Measurements from ENCODE around the gene CDON. TPM values are rescaled to one million over a fixed set of nuclear protein-coding genes. Genes with fewer than 3 reads are reported as not detected.

Gene CDON
- total RNA-seq, 1 donor from 2014 or later = 71.3 TPM

DNA sequence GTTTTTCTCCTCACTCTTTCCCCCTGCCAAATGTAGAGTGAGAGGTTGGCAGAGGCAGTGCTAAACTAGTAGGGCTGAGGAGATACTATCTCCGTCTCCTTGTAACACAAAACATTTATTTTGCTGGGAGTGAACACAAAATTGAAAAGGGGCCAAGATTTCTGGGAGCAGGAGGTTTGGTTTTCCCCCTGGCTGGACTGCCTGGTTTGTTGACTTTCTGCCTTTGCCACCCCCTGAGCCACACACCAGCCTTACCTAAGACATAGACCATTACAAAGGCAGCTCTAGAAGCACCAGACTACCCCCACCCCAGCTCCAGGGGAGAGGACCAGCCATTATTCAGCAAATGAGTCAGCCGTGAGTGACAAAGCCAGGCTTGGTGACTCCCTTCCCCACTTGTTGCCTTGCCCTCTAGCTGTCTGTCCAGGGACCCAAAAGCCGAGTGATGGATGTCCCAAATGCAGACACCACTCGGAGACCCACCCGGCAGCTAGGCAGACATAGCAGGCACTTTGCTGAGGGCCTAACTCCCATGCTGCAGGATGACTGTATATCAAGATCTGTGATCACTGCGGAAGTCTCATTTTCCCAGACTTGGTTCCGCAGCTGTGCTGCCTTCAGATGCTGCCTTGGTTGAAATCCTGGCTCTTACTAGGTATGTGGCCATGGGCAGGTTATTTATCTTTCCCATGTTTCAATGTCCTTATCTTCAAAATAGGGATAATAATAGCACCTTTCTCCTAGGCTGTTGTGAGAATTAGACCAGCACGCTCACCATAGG, 17.7 kb upstream of the CDON start:
- Histone ChIP-seq H2AFZ (replicated peaks) (no peak overlapping the region), H3K4me2 (peak overlapping the region; percentile 31), H3K4me3 (no peak overlapping the region), H3K9ac (no peak overlapping the region), H3K36me3 (no peaks in the 10 kb centered on the region), H3K27ac (no peak overlapping the region), H3K79me2 (ENCODE audit: low read depth) (no peaks in the 10 kb centered on the region), H3K4me1 (peaks cover 68% of the 10 kb centered on the region), H3K9me3 (ENCODE audit: low read depth) (no peaks in the 10 kb centered on the region), H3F3A (ENCODE audit: low read depth) (peaks cover 70% of the 10 kb centered on the region), H3K27me3 (peaks cover 33% of the 10 kb centered on the region), H4K20me1 (ENCODE audit: low read depth) (peaks cover 24% of the 10 kb centered on the region)
- Mint-ChIP-seq H3K9me3 (no peaks in the 10 kb centered on the region), H3K4me1 (peaks cover 69% of the 10 kb centered on the region), H3K4me3 (peak overlapping the region; percentile 39), H3K36me3 (no peaks in the 10 kb centered on the region), H3K27me3 (ENCODE audit: insufficient read depth, low read depth) (peaks cover 26% of the 10 kb centered on the region), H3K27ac (peak overlapping the region; percentile 90)
- DNase-seq (ENCODE audit: low spot score) = peak; percentile 19
- no peak for TF ChIP-seq EZH2phosphoT487 (IDR thresholded peaks at IDR 0.05)
- TF ChIP-seq EZH2 (IDR thresholded peaks at IDR 0.05) = no peak

DNA sequence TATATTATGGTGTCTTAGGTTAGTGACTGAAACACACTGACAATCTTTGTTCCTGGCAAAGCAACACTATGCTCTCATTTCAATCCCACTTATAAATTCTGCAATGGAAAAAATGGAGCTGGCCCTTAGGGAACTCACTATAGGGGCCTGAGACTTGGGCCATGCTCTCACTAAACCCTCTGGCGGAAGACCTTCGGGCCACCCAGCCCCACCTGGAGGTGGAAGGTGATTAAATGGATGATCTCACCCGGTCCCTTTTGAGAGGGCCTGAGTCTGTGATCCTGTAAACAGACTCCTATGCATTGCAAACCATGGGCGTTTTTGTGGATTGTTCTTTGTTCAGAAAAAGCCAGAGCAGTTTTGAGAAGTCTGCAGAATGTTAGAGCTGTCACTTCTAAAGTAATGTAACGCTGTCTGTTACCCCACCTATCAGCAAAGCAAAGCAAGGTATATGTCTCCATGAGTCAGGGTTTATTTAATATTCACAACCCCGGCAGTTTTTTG, 17.0 kb upstream of the CDON start:
- H3K4me3 ChIP-seq = no peak overlapping the region
- TF ChIP-seq EZH2 (IDR thresholded peaks at IDR 0.05) = no peak
- TF ChIP-seq, protein P1, sequence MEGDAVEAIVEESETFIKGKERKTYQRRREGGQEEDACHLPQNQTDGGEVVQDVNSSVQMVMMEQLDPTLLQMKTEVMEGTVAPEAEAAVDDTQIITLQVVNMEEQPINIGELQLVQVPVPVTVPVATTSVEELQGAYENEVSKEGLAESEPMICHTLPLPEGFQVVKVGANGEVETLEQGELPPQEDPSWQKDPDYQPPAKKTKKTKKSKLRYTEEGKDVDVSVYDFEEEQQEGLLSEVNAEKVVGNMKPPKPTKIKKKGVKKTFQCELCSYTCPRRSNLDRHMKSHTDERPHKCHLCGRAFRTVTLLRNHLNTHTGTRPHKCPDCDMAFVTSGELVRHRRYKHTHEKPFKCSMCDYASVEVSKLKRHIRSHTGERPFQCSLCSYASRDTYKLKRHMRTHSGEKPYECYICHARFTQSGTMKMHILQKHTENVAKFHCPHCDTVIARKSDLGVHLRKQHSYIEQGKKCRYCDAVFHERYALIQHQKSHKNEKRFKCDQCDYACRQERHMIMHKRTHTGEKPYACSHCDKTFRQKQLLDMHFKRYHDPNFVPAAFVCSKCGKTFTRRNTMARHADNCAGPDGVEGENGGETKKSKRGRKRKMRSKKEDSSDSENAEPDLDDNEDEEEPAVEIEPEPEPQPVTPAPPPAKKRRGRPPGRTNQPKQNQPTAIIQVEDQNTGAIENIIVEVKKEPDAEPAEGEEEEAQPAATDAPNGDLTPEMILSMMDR (IDR thresholded peaks at IDR 0.05) = no peak
- TF ChIP-seq EZH2phosphoT487 (IDR thresholded peaks at IDR 0.05) = no peak
- Mint-ChIP-seq H3K27ac (peak overlapping the region; percentile 7), H3K9me3 (no peaks in the 10 kb centered on the region), H3K4me1 (peaks cover 62% of the 10 kb centered on the region), H3K36me3 (no peaks in the 10 kb centered on the region), H3K27me3 (ENCODE audit: insufficient read depth, low read depth) (peaks cover 29% of the 10 kb centered on the region), H3K4me3 (no peak overlapping the region)
- H4K20me1 ChIP-seq (ENCODE audit: low read depth) = peaks cover 24% of the 10 kb centered on the region
- H3K36me3 ChIP-seq = no peaks in the 10 kb centered on the region
- no peaks in the 10 kb centered on the region for H3K79me2 ChIP-seq (ENCODE audit: low read depth)
- H3K27me3 ChIP-seq = peaks cover 32% of the 10 kb centered on the region
- no peak overlapping the region for H3K27ac ChIP-seq
- H3K4me1 ChIP-seq = peaks cover 68% of the 10 kb centered on the region
- DNase-seq (ENCODE audit: low spot score) = peak; percentile 30
- H3K9ac ChIP-seq = no peak overlapping the region
- no peaks in the 10 kb centered on the region for H3K9me3 ChIP-seq (ENCODE audit: low read depth)
- H2AFZ ChIP-seq (replicated peaks) = no peak overlapping the region
- H3K4me2 ChIP-seq = peak overlapping the region; percentile 31
- H3F3A ChIP-seq (ENCODE audit: low read depth) = peaks cover 66% of the 10 kb centered on the region

DNA sequence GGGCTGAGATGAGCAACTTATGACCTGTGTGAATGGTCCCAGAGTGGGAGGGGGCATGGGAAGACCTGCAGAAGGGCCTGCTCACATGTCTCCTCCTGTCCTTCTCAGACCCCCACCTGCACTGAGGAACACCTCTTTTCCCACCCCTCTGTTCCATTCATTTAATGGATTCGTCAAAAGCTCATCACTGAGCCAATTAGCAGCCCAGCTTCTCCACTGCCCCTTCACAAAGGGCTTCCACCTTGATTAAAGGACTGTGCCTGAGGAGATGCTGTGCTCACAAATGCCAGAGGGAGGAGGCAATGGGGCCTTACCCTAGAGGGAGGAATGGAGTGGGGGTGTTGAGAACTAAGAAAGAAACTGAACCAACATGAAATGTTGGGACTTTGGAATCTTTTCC, 14.0 kb upstream of the CDON start:
- Histone ChIP-seq H3K27me3 (peaks cover 5% of the 10 kb centered on the region), H3K36me3 (no peaks in the 10 kb centered on the region), H3K27ac (no peak overlapping the region), H4K20me1 (ENCODE audit: low read depth) (no peaks in the 10 kb centered on the region), H3K79me2 (ENCODE audit: low read depth) (no peaks in the 10 kb centered on the region), H3K4me3 (no peak overlapping the region), H3K9me3 (ENCODE audit: low read depth) (no peaks in the 10 kb centered on the region), H3K4me2 (peak overlapping the region; percentile 35), H3K4me1 (peaks cover 53% of the 10 kb centered on the region), H3K9ac (no peak overlapping the region), H2AFZ (replicated peaks) (no peak overlapping the region), H3F3A (ENCODE audit: low read depth) (peaks cover 43% of the 10 kb centered on the region)
- DNase-seq (ENCODE audit: low spot score) = peak; percentile 71
- Mint-ChIP-seq H3K27ac (no peak overlapping the region), H3K36me3 (no peaks in the 10 kb centered on the region), H3K4me3 (no peak overlapping the region), H3K9me3 (no peaks in the 10 kb centered on the region), H3K27me3 (ENCODE audit: insufficient read depth, low read depth) (peaks cover 19% of the 10 kb centered on the region), H3K4me1 (peaks cover 53% of the 10 kb centered on the region)
- TF ChIP-seq, protein P1 (IDR thresholded peaks at IDR 0.05) = no peak
- TF ChIP-seq EZH2 (IDR thresholded peaks at IDR 0.05) (no peak), EZH2phosphoT487 (IDR thresholded peaks at IDR 0.05) (no peak)
